ENCODE measurements around the gene TARBP1. TPM values are rescaled to one million over a fixed set of nuclear protein-coding genes. Genes with fewer than 3 reads are reported as not detected.
A peak's percentile ranks its signal among the peaks of the same experiment; 100 is the strongest.

TARBP1 gene
- total RNA-seq, 3 donors from 2014 or later (not counting 1 experiment from before 2014, with no cell fraction given): 29.0 to 37.5 (median 32.2) TPM

DNA sequence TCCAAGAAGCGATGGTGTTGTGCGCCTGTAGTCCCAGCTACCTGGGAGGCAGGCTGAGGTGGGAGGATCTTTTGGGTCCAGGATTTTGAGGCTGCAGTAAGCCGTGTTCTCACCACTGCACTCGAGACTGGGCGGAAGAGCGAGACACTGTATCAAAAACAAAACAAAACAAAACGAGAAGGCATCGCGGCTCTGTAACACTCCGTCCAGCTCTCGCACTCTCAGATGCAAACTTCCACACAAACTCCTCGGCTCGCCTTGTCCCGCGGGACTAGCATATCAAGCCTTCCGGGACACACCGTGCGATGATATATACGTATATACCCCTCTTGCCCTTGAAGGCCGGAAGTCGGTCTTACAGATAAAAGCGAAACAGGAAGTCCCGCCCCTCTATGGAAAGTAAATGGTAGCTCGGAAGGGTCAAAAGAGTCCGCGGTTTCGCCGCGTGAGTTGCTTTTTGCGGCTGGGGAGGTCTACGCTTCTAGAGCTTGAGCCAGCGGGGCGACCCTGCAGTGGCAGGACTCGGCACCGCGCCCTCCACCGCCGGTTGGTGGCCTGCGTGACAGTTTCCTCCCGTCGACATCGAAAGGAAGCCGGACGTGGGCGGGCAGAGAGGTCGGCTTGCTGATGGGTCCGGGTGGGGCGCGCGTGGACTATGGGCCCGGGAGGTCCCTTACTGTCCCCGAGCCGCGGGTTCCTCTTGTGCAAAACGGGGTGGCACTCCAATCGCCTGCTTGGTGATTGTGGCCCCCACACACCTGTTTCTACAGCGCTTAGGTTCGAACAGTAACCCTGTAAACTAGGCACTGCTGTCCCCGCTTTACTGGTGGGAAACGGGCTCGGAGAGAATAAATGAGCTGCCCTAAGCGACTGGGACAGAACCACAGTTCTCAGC is 105.7 kb downstream of the TARBP1 start, which contains the start of gene COA6:
Gene COA6 (plus strand): TSS at position 393 of the 895 bp plus-strand sequence. CDS start 11 bp downstream, at position 404.
- H3K27ac ChIP-seq (ENCODE audit: low read length): peak within 1 kb of the TSS; percentile 93
- H3K27me3 ChIP-seq (ENCODE audit: control insufficient read depth, insufficient read depth, low read length): no peaks in the 10 kb centered on the region
- Mint-ChIP-seq H3K9me3 (no peaks in the 10 kb centered on the region), H3K36me3 (peaks cover 17% of the 10 kb centered on the region), H3K27me3 (ENCODE audit: low read depth in 2 of 2) (no peaks in the 10 kb centered on the region), H3K4me3 (peak within 1 kb of the TSS; percentile 98), H3K27ac (peak within 1 kb of the TSS; percentile 98 to 99), H3K4me1 (peaks cover 45 to 51% of the 10 kb centered on the region in 2 donors)
- DNase-seq (peak; percentile 89 to 95), ATAC-seq (peak; percentile 87 to 95 (median 90))
- peaks cover 13% of the 10 kb centered on the region for H3K36me3 ChIP-seq (ENCODE audit: control insufficient read depth, insufficient read depth, low read length)
- peaks cover 16% of the 10 kb centered on the region for H3K4me1 ChIP-seq (ENCODE audit: control insufficient read depth, insufficient read depth, low read length)
- peak within 1 kb of the TSS; percentile 68 for H3K4me3 ChIP-seq (ENCODE audit: low read length)
- intact Hi-C loops (cut with micrococcal nuclease): loop anchor here (1.0 to 10.0 kb wide), 3 partner anchors 27 to 1131 kb away; partner anchors contain the start of genes B3GALNT2 and TARBP1
- under 1% methylated on average over 62 of the region's 62 CpGs for WGBS (ENCODE audit: insufficient coverage)
- no peak for TF ChIP-seq CTCF (IDR thresholded peaks at IDR 0.05)
- no peaks in the 10 kb centered on the region for H3K9me3 ChIP-seq (ENCODE audit: control insufficient read depth, insufficient read depth, low read length)

GRCh38 chr1:234372011-234372757 is 106.8 kb downstream of the TARBP1 start:
- Histone ChIP-seq H3K4me1 (ENCODE audit: control insufficient read depth, insufficient read depth, low read length) (peaks cover 16% of the 10 kb centered on the region), H3K36me3 (ENCODE audit: control insufficient read depth, insufficient read depth, low read length) (peaks cover 10% of the 10 kb centered on the region), H3K27ac (ENCODE audit: low read length) (no peak overlapping the region), H3K9me3 (ENCODE audit: control insufficient read depth, insufficient read depth, low read length) (no peaks in the 10 kb centered on the region), H3K4me3 (ENCODE audit: low read length) (peak overlapping the region; percentile 68), H3K27me3 (ENCODE audit: control insufficient read depth, insufficient read depth, low read length) (no peaks in the 10 kb centered on the region)
- Mint-ChIP-seq H3K27me3 (ENCODE audit: low read depth in 2 of 2) (no peaks in the 10 kb centered on the region), H3K4me1 (peaks cover 36 to 40% of the 10 kb centered on the region in 2 donors), H3K27ac (peak overlapping the region; percentile 98 to 99), H3K36me3 (peaks cover 10% of the 10 kb centered on the region), H3K9me3 (no peaks in the 10 kb centered on the region), H3K4me3 (peak overlapping the region; percentile 98)
- DNase-seq (peak in 1 of 2 donors; percentile 12), ATAC-seq (no peak)
- intact Hi-C loops (cut with micrococcal nuclease): loop anchor here (2.0 to 10.0 kb wide), 2 partner anchors 107 to 1133 kb away; partner anchors contain the start of genes B3GALNT2 and TARBP1
- WGBS (ENCODE audit: insufficient coverage): 73% methylated on average over 8 of the region's 9 CpGs
- TF ChIP-seq CTCF (IDR thresholded peaks at IDR 0.05): no peak

DNA sequence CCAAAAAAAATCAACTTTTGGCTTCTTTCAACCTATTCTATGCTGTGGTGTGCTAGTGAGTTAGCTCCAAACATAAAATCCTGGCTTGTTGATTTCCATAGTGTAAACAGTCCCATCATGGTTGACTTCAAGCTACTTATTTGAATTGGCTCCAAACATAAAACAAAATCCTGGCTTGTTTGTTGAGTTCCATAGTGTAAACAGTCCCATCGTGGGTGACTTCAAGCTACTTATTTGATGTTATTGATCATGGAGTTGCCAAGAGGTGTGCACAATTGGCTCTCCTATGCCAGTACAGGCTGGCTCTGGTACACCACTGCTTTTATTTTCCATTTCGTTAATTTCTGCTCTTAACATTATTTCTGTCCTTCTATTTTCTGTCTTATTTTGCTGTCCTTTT is 107.6 kb downstream of the TARBP1 start:
- Mint-ChIP-seq H3K9me3 (no peaks in the 10 kb centered on the region), H3K27ac (no peak overlapping the region)

More for the DNA sequence above, 107.6 kb downstream of the TARBP1 start:
- peaks cover 6% of the 10 kb centered on the region for H3K36me3 ChIP-seq (ENCODE audit: control insufficient read depth, insufficient read depth, low read length)
- TF ChIP-seq CTCF (IDR thresholded peaks at IDR 0.05): no peak
- 100% methylated on average over 2 of the region's 2 CpGs for WGBS (ENCODE audit: insufficient coverage)
- Mint-ChIP-seq H3K4me1 (peaks cover 31 to 34% of the 10 kb centered on the region in 2 donors), H3K27me3 (ENCODE audit: low read depth in 2 of 2) (no peaks in the 10 kb centered on the region), H3K4me3 (no peak overlapping the region), H3K36me3 (peaks cover 6% of the 10 kb centered on the region)
- intact Hi-C loops (cut with micrococcal nuclease): loop anchor here (10.0 kb wide), 1 partner anchor 1133 kb away; the partner anchor contains the start of gene B3GALNT2
- H3K27me3 ChIP-seq (ENCODE audit: control insufficient read depth, insufficient read depth, low read length): no peaks in the 10 kb centered on the region
- DNase-seq (no peak), ATAC-seq (no peak)
- no peak overlapping the region for H3K27ac ChIP-seq (ENCODE audit: low read length)
- peaks cover 16% of the 10 kb centered on the region for H3K4me1 ChIP-seq (ENCODE audit: control insufficient read depth, insufficient read depth, low read length)
- no peak overlapping the region for H3K4me3 ChIP-seq (ENCODE audit: low read length)
- no peaks in the 10 kb centered on the region for H3K9me3 ChIP-seq (ENCODE audit: control insufficient read depth, insufficient read depth, low read length)
